Activated CD4-positive, alpha-beta T cell treated with anti-CD3 and anti-CD28 coated beads, Interleukin-2, amount 10 ng/mL, durations not matched to agents 24 days and 14 days (primary cell): Measurements from ENCODE around the gene AKR1D1. TPM values are rescaled to one million over a fixed set of nuclear protein-coding genes. Genes with fewer than 3 reads are reported as not detected.
A peak's percentile ranks its signal among the peaks of the same experiment; 100 is the strongest.
"Not testable (repeated sequence)": the region's sequence is repeated elsewhere in the genome, so short reads cannot be mapped to it uniquely, and the experiment has no call there.

ENCODE experiments used
- DNase-seq: peaks from one replicate; pipeline ENCODE4 v3.0.0; 2022
- H3K27ac Mint-ChIP-seq: one replicate; pipeline ENCODE4 v1.8.0; 2022; ENCODE audit warnings: mild to moderate bottlenecking, mixed read lengths
- H3K27me3 Mint-ChIP-seq: one replicate; pipeline ENCODE4 v1.8.0; 2022; ENCODE audit warnings: mixed read lengths
- H3K36me3 Mint-ChIP-seq: one replicate; pipeline ENCODE4 v1.8.0; 2022; ENCODE audit warnings: low read depth, mild to moderate bottlenecking, mixed read lengths
- H3K4me1 Mint-ChIP-seq: one replicate; pipeline ENCODE4 v1.8.0; 2021; ENCODE audit warnings: mixed read lengths
- H3K4me3 Mint-ChIP-seq: one replicate; pipeline ENCODE4 v1.8.0; 2022; ENCODE audit warnings: mild to moderate bottlenecking, moderate library complexity, mixed read lengths
- H3K9me3 Mint-ChIP-seq: one replicate; pipeline ENCODE4 v1.8.0; 2021; ENCODE audit warnings: mixed read lengths
- intact Hi-C: fragments of 100-400 bp; cut with micrococcal nuclease; formaldehyde crosslinking; loops from one replicate; pipeline ENCODE4 v1.15.1; 2023
- total RNA-seq: library from RNA; stranded (reverse); gene quantifications from 2 replicates; pipeline ENCODE4 v1.2.3, GENCODE V29; 2022

Gene AKR1D1
- total RNA-seq, 1 donor from 2014 or later: not detected

DNA sequence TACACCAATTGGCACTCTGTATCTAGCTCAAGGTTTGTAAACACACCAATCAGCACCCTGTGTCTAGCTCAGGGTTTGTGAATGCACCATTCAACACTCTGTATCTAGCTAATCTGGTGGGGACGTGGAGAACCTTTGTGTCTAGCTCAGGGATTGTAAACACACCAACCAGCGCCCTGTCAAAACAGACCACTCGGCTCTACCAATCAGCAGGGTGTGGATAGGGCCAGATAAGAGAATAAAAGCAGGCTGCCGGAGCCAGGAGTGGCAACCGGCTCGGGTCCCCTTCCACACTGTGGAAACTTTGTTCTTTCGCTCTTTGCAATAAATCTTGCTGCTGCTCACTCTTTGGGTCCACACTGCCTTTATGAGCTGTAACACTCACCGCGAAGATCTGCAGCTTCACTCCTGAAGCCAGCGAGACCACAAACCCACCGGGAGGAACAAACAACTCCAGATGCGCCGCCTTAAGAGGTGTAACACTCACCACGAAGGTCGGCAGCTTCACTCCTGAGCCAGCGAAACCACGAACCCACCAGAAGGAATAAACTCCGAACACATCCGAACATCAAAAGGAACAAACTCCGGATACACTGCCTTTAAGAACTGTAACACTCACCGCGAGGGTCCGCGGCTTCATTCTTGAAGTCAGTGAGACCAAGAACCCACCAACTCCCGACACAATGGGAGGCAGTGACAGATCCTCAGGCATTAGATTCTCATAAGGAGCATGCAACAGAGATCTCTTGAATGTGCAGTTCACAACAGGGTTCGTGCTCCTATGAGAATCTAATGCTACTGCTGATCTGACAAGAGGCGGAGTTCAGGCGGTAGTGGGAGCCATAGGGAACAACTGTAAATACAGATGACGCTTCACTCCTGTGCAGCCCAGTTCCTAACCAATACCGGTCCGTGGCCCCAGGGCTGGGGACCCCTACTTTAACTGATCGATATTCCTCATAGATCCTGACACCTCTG, 70.8 kb downstream of the AKR1D1 start:
- Mint-ChIP-seq H3K27me3 (peaks cover 13% of the 10 kb centered on the region), H3K4me3 (peak overlapping the region; percentile 71)
- peak; percentile 48 for DNase-seq
- H3K36me3 Mint-ChIP-seq, intact Hi-C loops, H3K9me3 Mint-ChIP-seq, H3K4me1 Mint-ChIP-seq, H3K27ac Mint-ChIP-seq: not testable (repeated sequence)

DNA sequence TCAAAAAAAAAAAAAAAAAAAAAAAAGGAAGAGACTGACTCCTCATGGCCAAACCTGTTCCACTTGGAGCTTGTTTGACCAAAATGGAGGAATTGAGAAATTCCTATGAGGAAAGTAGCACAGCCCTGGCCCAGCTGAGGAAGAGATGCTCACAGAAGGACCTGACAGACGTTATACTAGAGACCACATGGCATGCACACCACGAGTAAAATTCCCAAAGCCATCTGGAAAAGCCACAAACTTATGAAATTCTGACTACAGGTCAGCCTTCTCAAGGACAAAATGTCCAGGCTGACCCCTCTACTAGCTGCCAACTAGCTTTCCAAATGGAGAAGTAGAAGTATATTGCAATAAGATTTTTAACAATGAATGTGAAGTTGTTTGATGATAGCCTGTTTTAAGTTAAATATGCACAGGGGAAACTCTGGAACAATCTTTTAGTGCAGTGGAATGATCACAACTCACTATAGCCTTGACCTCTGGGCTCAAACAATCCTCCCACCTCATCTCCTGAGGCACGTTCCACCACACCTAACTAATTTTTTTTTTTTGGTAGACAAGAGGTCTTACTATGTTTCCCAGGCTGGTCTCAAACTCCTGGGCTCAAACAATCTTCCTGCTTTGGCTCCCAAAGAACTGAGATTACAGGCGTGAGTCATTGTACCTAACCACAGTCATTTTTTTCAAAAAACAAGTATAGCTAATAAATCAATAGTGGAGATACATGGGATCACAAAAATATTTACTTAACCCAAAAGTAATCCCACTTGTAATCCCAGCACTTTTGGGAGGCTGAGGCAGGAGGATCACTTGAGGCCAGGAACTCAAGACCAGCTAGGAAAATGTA, 75.7 kb downstream of the AKR1D1 start:
- H3K4me1 Mint-ChIP-seq: peaks cover 4% of the 10 kb centered on the region
- peaks cover 9% of the 10 kb centered on the region for H3K27me3 Mint-ChIP-seq
- H3K4me3 Mint-ChIP-seq: no peak overlapping the region
- no peaks in the 10 kb centered on the region for H3K9me3 Mint-ChIP-seq
- H3K36me3 Mint-ChIP-seq: no peaks in the 10 kb centered on the region
- intact Hi-C loops: no loop called here
- DNase-seq: peak; percentile 17
- H3K27ac Mint-ChIP-seq: no peak overlapping the region

DNA sequence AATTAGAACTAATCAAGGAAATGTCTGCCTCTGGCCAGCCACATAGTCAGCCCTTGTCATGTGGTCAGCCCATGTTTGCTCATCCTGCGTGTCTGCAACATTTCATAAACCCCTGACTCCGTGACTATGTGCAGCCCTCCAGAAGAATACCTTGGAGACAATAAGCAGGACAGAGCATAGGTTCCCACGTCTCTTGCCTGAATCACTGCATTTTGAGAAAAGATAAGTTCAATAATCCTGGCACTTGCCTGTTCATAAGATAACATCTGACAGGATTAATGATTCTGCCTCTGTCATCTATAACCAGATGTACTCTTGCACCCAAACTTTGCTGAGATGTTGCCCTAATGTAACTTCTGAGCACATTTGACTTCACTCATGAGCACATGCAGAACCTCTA, 78.4 kb downstream of the AKR1D1 start:
- no peak overlapping the region for H3K4me3 Mint-ChIP-seq
- DNase-seq: peak; percentile 33
- H3K27me3 Mint-ChIP-seq: peaks cover 2% of the 10 kb centered on the region
- intact Hi-C loops: no loop called here
- H3K4me1 Mint-ChIP-seq: no peaks in the 10 kb centered on the region
- no peak overlapping the region for H3K27ac Mint-ChIP-seq
- no peaks in the 10 kb centered on the region for H3K36me3 Mint-ChIP-seq
- H3K9me3 Mint-ChIP-seq: no peaks in the 10 kb centered on the region

DNA sequence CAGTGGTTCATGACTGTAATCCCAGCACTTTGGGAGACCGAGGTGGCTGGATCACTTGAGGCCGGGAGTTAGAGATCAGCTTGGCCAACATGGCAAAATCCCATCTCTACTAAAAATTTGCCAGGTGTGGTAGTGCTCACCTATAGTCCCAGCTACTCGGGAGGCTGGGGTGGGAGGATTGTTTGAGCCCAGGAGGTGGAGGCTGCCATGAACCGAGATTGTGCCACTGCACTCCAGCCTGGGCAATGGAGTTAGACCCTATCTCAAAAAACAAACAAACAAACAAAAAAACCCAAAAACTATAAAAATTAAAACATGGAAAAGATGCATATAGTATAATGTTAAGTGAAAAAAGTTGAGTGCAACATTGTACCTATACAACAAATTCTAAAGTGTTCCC, 81.4 kb downstream of the AKR1D1 start:
- Mint-ChIP-seq H3K4me1 (no peaks in the 10 kb centered on the region), H3K4me3 (no peak overlapping the region), H3K36me3 (no peaks in the 10 kb centered on the region), H3K9me3 (no peaks in the 10 kb centered on the region), H3K27me3 (no peaks in the 10 kb centered on the region), H3K27ac (no peak overlapping the region)
- intact Hi-C loops: no loop called here
- peak; percentile 30 for DNase-seq

DNA sequence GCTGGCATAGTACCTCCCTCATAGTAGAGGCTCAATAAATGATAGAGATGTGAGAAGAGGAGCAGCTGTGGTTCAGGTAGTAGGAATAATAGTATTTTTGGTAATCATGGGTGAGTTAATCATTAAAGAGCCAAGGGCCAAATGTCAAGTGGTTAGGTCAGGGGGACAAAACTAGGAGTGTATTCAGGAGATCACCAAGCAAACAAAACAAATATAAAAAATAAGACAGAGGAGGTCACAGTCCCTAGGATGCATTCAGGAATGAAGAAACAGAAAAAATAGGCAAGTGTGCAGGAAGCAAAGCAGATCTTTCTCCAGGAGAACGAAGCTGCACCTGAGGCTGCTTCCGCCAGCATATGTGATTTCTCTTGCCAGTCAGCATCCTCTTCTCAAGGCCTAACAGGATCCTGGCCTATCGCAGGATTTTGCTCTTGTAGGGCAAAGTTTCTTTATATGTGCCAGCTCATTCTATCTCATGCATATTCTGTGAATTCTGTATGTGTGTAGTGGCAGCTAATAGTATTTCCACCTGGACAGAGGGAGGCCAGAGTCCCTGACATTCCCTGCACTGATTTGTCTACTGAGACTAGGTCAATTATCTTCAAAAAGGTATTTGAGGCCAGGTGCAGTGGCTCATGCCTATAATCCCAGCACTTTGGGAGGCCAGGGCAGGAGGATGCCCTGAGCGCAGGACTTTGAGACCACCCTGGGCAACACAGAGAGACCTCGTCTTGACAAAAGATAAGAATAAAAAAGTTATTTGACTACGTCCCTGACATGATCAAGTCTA, 82.7 kb downstream of the AKR1D1 start:
- peak; percentile 42 for DNase-seq
- no peak overlapping the region for H3K4me3 Mint-ChIP-seq
- no peaks in the 10 kb centered on the region for H3K4me1 Mint-ChIP-seq
- no peak overlapping the region for H3K27ac Mint-ChIP-seq
- H3K9me3 Mint-ChIP-seq: no peaks in the 10 kb centered on the region
- intact Hi-C loops: no loop called here
- no peaks in the 10 kb centered on the region for H3K27me3 Mint-ChIP-seq
- no peaks in the 10 kb centered on the region for H3K36me3 Mint-ChIP-seq

DNA sequence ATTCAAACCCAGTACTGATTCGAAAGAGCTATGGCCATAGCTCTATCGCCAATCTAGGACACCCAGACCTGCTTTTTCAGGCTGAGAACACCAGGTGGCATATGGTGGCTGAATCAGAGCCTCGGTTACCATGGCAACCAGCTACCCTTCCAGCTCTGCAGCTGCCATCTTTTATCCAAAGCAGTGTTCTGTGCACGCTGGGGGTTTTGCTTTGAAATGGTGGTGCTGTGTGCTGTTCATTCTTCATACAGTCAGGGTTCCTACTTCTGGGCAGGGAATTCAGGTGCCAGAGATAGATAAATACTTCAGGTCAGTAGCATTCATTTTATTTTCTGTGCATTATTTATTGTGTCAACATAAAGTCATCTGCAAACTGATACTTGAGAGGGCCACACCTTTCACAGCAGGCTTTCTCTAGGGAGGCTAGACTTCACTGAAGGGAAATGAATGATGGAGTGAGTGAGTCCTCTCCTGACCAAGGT, 85.4 kb downstream of the AKR1D1 start:
- no peak overlapping the region for H3K27ac Mint-ChIP-seq
- DNase-seq: peak; percentile 92
- H3K4me3 Mint-ChIP-seq: no peak overlapping the region
- H3K36me3 Mint-ChIP-seq: peaks cover 8% of the 10 kb centered on the region
- intact Hi-C loops: loop anchor here (1.0 to 10.0 kb wide), 3 partner anchors 267 to 705 kb away; no protein-coding TSS in a partner anchor
- peaks cover 2% of the 10 kb centered on the region for H3K27me3 Mint-ChIP-seq
- H3K4me1 Mint-ChIP-seq: no peaks in the 10 kb centered on the region
- peaks cover 11% of the 10 kb centered on the region for H3K9me3 Mint-ChIP-seq

DNA sequence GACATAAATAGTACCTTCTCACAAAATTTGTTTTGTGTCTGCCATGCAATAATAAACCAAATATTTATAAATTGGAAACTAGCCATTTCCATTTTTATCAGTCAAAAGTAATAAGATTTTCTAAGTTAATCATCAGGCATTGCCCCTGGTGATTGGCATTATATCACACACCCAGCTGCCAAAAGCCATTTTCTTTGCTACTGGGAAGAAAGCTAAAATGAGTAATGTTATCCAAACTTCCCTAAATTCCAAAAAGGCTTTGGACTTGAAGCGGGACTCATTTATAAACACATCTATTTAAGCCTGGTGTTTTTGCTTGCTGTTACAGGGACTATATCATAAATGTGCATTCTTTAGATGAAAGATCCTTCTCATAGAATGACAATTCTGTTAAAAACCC, 86.0 kb downstream of the AKR1D1 start:
- Mint-ChIP-seq H3K27ac (no peak overlapping the region), H3K36me3 (peaks cover 8% of the 10 kb centered on the region), H3K27me3 (peaks cover 2% of the 10 kb centered on the region), H3K4me3 (no peak overlapping the region), H3K9me3 (peaks cover 11% of the 10 kb centered on the region), H3K4me1 (no peaks in the 10 kb centered on the region)
- no peak for DNase-seq
- intact Hi-C loops: loop anchor here (10.0 kb wide), 1 partner anchor 267 kb away; no protein-coding TSS in a partner anchor

DNA sequence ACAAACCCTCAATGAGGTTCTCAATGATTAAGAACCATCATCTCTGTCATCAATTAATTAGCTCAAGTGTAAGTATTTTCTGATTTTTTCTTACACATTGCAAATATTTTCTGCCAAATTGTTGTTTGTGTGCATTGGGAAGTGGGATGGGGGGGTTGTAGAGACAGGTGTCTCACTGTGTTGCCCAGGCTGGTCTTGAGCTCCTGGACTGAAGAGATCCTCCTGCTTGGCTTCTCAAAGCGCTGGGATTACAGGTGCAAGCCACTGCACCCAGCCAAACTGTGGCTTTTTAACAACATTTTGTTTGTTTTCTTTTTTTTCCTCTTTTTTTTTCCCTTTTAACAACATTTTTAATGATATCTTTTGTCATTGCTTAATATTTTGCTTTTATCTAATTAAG, 87.5 kb downstream of the AKR1D1 start:
- H3K27ac Mint-ChIP-seq: no peak overlapping the region
- no peak overlapping the region for H3K4me3 Mint-ChIP-seq
- H3K27me3 Mint-ChIP-seq: peaks cover 8% of the 10 kb centered on the region
- no peak for DNase-seq
- peaks cover 11% of the 10 kb centered on the region for H3K9me3 Mint-ChIP-seq
- intact Hi-C loops: loop anchor here (10.0 kb wide), 1 partner anchor 269 kb away; no protein-coding TSS in a partner anchor
- H3K4me1 Mint-ChIP-seq: peaks cover 2% of the 10 kb centered on the region
- H3K36me3 Mint-ChIP-seq: peaks cover 8% of the 10 kb centered on the region

DNA sequence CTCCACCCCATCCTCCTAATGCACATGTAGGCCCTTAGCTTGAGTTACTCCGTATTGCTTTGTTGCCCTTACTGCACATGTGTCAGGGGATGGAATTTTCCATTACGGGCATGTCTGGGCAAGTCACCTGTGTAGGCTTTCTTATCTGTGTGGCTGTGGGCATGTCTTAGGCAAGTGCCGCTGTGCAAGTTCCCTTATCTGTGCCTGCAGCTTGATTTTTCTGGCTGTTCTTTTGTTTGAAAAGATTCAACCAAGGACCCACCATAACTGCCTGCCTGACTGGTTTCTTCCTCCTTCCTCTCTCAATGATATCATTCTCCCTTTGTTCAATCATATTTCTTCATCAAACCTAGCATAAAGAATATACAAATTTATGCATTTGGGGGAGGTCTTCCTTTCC, 88.5 kb downstream of the AKR1D1 start:
- no peak for DNase-seq
- peaks cover 11% of the 10 kb centered on the region for H3K9me3 Mint-ChIP-seq
- peaks cover 13% of the 10 kb centered on the region for H3K27me3 Mint-ChIP-seq
- intact Hi-C loops: loop anchor here (10.0 kb wide), 1 partner anchor 270 kb away; no protein-coding TSS in a partner anchor
- H3K36me3 Mint-ChIP-seq: peaks cover 8% of the 10 kb centered on the region
- H3K27ac Mint-ChIP-seq: no peak overlapping the region
- H3K4me3 Mint-ChIP-seq: no peak overlapping the region
- H3K4me1 Mint-ChIP-seq: peaks cover 10% of the 10 kb centered on the region

DNA sequence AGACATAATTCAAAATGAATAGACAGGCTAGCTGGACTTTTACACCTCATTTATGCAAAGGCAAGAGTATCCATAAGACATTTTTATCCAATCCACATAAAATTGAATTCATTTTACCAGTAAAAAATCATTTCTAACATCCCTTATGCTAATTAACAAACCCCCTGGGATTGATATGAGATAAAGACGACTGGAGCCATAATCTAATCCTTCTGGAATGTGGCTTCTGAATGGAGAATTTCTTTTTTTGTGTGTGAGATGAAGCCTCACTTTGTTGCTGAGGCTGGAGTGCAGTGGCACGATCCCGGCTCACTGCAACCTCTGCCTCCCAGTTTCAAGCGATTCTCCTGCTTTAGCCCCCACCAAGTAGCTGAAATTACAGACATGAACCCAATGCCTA, 90.4 kb downstream of the AKR1D1 start:
- Mint-ChIP-seq H3K9me3 (peaks cover 11% of the 10 kb centered on the region), H3K4me3 (no peak overlapping the region), H3K4me1 (peaks cover 24% of the 10 kb centered on the region), H3K27me3 (peaks cover 18% of the 10 kb centered on the region), H3K27ac (no peak overlapping the region), H3K36me3 (peaks cover 8% of the 10 kb centered on the region)
- intact Hi-C loops: loop anchor here (10.0 kb wide), 1 partner anchor 272 kb away; no protein-coding TSS in a partner anchor
- no peak for DNase-seq

DNA sequence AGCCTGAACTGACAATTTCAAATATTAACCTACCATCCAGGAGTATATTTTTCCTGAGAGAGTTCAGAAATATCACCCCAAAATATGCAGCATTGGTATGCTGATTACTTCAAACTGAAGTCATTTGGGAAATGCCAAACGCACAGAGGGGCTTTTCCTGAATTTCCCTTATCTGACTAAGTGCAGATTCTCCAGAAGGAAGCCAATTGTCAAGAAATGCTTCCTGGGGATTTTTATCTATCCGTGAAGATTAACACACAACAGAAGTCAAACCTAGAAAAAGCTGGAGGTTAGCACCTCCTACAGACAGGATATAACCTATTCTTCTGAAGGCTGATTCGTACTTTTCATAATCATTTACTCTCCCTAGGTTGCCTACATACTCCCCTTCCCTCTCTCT, 91.0 kb downstream of the AKR1D1 start:
- intact Hi-C loops: loop anchor here (10.0 kb wide), 1 partner anchor 272 kb away; no protein-coding TSS in a partner anchor
- no peak for DNase-seq
- H3K27ac Mint-ChIP-seq: no peak overlapping the region
- no peak overlapping the region for H3K4me3 Mint-ChIP-seq
- peaks cover 18% of the 10 kb centered on the region for H3K27me3 Mint-ChIP-seq
- H3K9me3 Mint-ChIP-seq: peaks cover 11% of the 10 kb centered on the region
- peaks cover 8% of the 10 kb centered on the region for H3K36me3 Mint-ChIP-seq
- H3K4me1 Mint-ChIP-seq: peaks cover 24% of the 10 kb centered on the region

DNA sequence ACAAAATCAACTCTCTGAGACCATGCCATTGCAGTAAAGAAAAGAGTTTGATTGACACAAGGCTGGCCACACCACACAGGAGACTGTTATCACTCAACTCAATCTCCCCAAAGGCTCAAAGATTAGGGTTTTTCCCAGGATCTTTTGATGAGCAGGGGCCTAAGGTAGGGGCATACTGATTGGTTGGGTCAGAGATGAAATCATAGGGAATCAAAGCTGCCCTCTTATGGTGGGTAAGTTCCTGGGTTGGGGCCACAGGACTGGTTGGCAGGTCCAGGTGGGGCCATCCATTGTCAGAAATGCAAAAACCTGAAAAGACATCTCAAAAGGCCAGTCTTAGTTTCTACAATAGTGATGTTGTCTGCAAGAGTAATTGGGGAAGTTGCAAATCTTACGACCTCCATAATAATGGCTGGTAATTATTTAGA, 91.6 kb downstream of the AKR1D1 start:
- intact Hi-C loops: loop anchor here (10.0 kb wide), 1 partner anchor 273 kb away; no protein-coding TSS in a partner anchor
- Mint-ChIP-seq H3K27ac (no peak overlapping the region), H3K4me1 (peaks cover 24% of the 10 kb centered on the region), H3K9me3 (peaks cover 11% of the 10 kb centered on the region), H3K36me3 (peaks cover 8% of the 10 kb centered on the region), H3K4me3 (no peak overlapping the region), H3K27me3 (peaks cover 18% of the 10 kb centered on the region)
- DNase-seq: no peak
